Spleen (tissue), 11 donors: ENCODE data around the gene NUP37. TPM values are rescaled to one million over a fixed set of nuclear protein-coding genes. Genes with fewer than 3 reads are reported as not detected.
"Not testable (repeated sequence)": the region's sequence is repeated elsewhere in the genome, so short reads cannot be mapped to it uniquely, and the experiment has no call there.

Experiments
- DNase-seq: peaks from one replicate; pipeline ENCODE4 v3.0.0-alpha.2; 2020
- H3K27ac ChIP-seq, 8 donors: fragments of 200-600 bp; sonication (generic) in 7 of 8; 1 replicate in 4 of 8; 2 replicates in 4 of 8; pipeline versions ENCODE4 v1.5.0 to v1.8.0; 2016 to 2021; ENCODE audit warnings: inconsistent platforms in 4 of 8, mild to moderate bottlenecking in 4 of 8, moderate library complexity in 1 of 8
- H3K27me3 ChIP-seq, 7 donors: fragments of 200-600 bp; sonication (generic) in 6 of 7; replicated peaks in 1 of 7; 1 replicate in 4 of 7; 2 replicates in 3 of 7; pipeline versions ENCODE4 v1.5.0 to v1.8.0; 2016 to 2021; ENCODE audit warnings: inconsistent platforms in 3 of 7, mild to moderate bottlenecking in 1 of 7
- H3K36me3 ChIP-seq, 6 donors: fragments of 200-600 bp; sonication (generic) in 5 of 6; 1 replicate in 4 of 6; 2 replicates in 2 of 6; pipeline versions ENCODE4 v1.5.0 to v1.8.0; 2016 to 2021; ENCODE audit warnings: inconsistent platforms in 2 of 6
- H3K4me1 ChIP-seq, 6 donors: fragments of 200-600 bp; sonication (generic) in 5 of 6; 1 replicate in 3 of 6; 2 replicates in 3 of 6; pipeline versions ENCODE4 v1.5.0 to v1.8.0; 2016 to 2021; ENCODE audit warnings: inconsistent platforms in 3 of 6
- H3K4me3 ChIP-seq, 8 donors: fragments of 200-600 bp; sonication (generic) in 7 of 8; 1 replicate in 4 of 8; 2 replicates in 4 of 8; pipeline versions ENCODE4 v1.5.0 to v1.8.0; 2016 to 2021; ENCODE audit warnings: inconsistent platforms in 4 of 8, mild to moderate bottlenecking in 4 of 8, moderate library complexity in 2 of 8
- H3K9me3 ChIP-seq, 8 donors: fragments of 200-600 bp; sonication (generic) in 7 of 8; 1 replicate in 4 of 8; 2 replicates in 4 of 8; pipeline versions ENCODE4 v1.5.0 to v1.8.0; 2016 to 2021; ENCODE audit warnings: inconsistent platforms in 4 of 8
- CTCF ChIP-seq, 11 experiments: fragments of 200-600 bp in 7 of 11; fragments of 450-650 bp in 4 of 11; sonication (generic) in 4 of 11; IDR thresholded peaks in 8 of 11; conservative IDR thresholded peaks in 3 of 11; 1 replicate in 7 of 11; 2 replicates in 4 of 11; pipeline versions ENCODE4 v1.4.0 to v1.8.0; 2016 to 2021; ENCODE audit warnings: antibody characterized with exemption in 11 of 11, inconsistent platforms in 4 of 11, mild to moderate bottlenecking in 1 of 11
- POLR2A ChIP-seq, 3 donors: fragments of 450-650 bp; IDR thresholded peaks; one replicate each; pipeline ENCODE4 v1.5.1; 2017; ENCODE audit warnings: antibody characterized with exemption in 3 of 3, mild to moderate bottlenecking in 1 of 3
- POLR2AphosphoS5 ChIP-seq, 3 donors: sonication (generic); formaldehyde crosslinking; IDR thresholded peaks; one replicate each; pipeline ENCODE4 v1.5.1; 2017; ENCODE audit warnings: antibody characterized with exemption in 3 of 3
- WGBS, 5 donors: extraction: QIAGEN DNeasy Blood & Tissue Kit in 3 of 5; methylation state at CpG; one replicate each; pipeline versions ENCODE4 v1.1.5 to v1.1.7; 2013 to 2018; 5-methylcytosine and 5-hydroxymethylcytosine counted together
- intact Hi-C: fragments of 100-400 bp; cut with DNase I; formaldehyde crosslinking; loops from one replicate; pipeline ENCODE4 v1.15.0; 2023; ENCODE audit warnings: low total_unique reads
- polyA plus RNA-seq, 3 donors: library from polyadenylated mRNA; stranded (reverse); fragments of 200-250 nt; gene quantifications; one replicate each; pipeline ENCODE4 v1.2.1, GENCODE V29; 2013
- total RNA-seq, 7 donors: library from RNA; depleted of rRNA in 3 of 7; stranded (reverse); fragments of >200 nt in 3 of 7; fragmentation: NEBNext Ultra II Directional in 4 of 7; extraction: Animal tissue kit (Norgen Biotek cat#: 25700) in 4 of 7; gene quantifications; one replicate each; pipeline versions ENCODE4 v1.1.0 to v1.2.1, GENCODE V29; 2016 to 2021
- donor health status: healthy with polysubstance abuse.
- donor health status: DM: no; HTN: no; CAD: no; lungs with moderate emphysema.
- donor health status: DM: no; HTN: no; CAD: no.
- donor health status: Bipolar disorder and iron deficiency.
- donor health status: healthy.
- donor health status: DM: no; HTN: no; CAD: no.
- donor health status: DM: yes; HTN: yes; CAD: no.

The NUP37 gene
- total and polyA plus RNA-seq, 10 donors, result 11.2 to 26.5 (median 18.6) TPM

- peaks cover 0 to 4% (median 0%) of the 10 kb centered on the region in 8 donors for H3K9me3 ChIP-seq
- no peak overlapping the region for H3K27ac ChIP-seq
- DNase-seq, result no peak
- 75 to 96% (median 89%) methylated on average over 1 of the region's 1 CpG for WGBS, 5 donors
- H3K27me3 ChIP-seq, result no peaks in the 10 kb centered on the region
- H3K4me3 ChIP-seq, result no peak overlapping the region
- TF ChIP-seq CTCF (IDR thresholded peaks at IDR 0.05 in 8 of 11, conservative IDR thresholded peaks at IDR 0.05 in 3 of 11), result no peak
- intact Hi-C loops, result no loop called here
- H3K36me3 ChIP-seq, result peaks cover 0 to 10% (median 0%) of the 10 kb centered on the region in 6 donors
- no peaks in the 10 kb centered on the region for H3K4me1 ChIP-seq
Measured at GRCh38 chr12:102144221-102144620, 24.3 kb upstream of the NUP37 start.

- DNase-seq, H3K4me3 ChIP-seq, intact Hi-C loops, H3K9me3 ChIP-seq, H3K4me1 ChIP-seq, H3K27ac ChIP-seq, H3K27me3 ChIP-seq: not testable (repeated sequence)
- WGBS, 5 donors, result 85 to 94% (median 90%) methylated on average over 8 to 11 of the region's 11 CpGs
- H3K36me3 ChIP-seq, result peaks cover 0 to 10% (median 0%) of the 10 kb centered on the region in 6 donors
Measured at GRCh38 chr12:102142866-102143373, 23.0 kb upstream of the NUP37 start.

GRCh38 chr12:102137619-102138018 is 17.7 kb upstream of the NUP37 start:
- H3K4me1 ChIP-seq, H3K4me3 ChIP-seq, H3K27me3 ChIP-seq, H3K36me3 ChIP-seq, intact Hi-C loops, H3K27ac ChIP-seq, DNase-seq: not testable (repeated sequence)
- WGBS, 5 donors, result 91 to 97% (median 93%) methylated on average over 8 of the region's 8 CpGs
- H3K9me3 ChIP-seq, result peaks cover 0 to 12% (median 2%) of the 10 kb centered on the region in 8 donors

- intact Hi-C loops, H3K4me1 ChIP-seq, DNase-seq, H3K27me3 ChIP-seq, H3K4me3 ChIP-seq, H3K27ac ChIP-seq, H3K9me3 ChIP-seq: not testable (repeated sequence)
- WGBS, 5 donors, result 95 to 99% (median 99%) methylated on average over 2 of the region's 2 CpGs
- H3K36me3 ChIP-seq, result peaks cover 0 to 12% (median 0%) of the 10 kb centered on the region in 6 donors
Measured at GRCh38 chr12:102131442-102131841, 11.5 kb upstream of the NUP37 start.

- H3K36me3 ChIP-seq, result peaks cover 0 to 15% (median 0%) of the 10 kb centered on the region in 6 donors
- H3K27me3 ChIP-seq, H3K4me3 ChIP-seq, H3K9me3 ChIP-seq, H3K27ac ChIP-seq, DNase-seq, H3K4me1 ChIP-seq, intact Hi-C loops: not testable (repeated sequence)
- whole genome bisulfite sequencing, 5 donors, result 71 to 100% (median 87%) methylated on average over 3 of the region's 3 CpGs
Measured at GRCh38 chr12:102130720-102131119, 10.8 kb upstream of the NUP37 start.

GRCh38 chr12:102121328-102121727 is 1.4 kb upstream of the NUP37 start:
- H3K27me3 ChIP-seq, intact Hi-C loops, H3K9me3 ChIP-seq, H3K27ac ChIP-seq, DNase-seq: not testable (repeated sequence)
- H3K4me1 ChIP-seq, result peaks cover 10 to 41% (median 23%) of the 10 kb centered on the region in 6 donors
- H3K4me3 ChIP-seq, result peak overlapping the region in 1 of 8 donors; percentile 77
- 92 to 96% (median 95%) methylated on average over 2 of the region's 2 CpGs for WGBS, 5 donors
- peaks cover 0 to 33% (median 13%) of the 10 kb centered on the region in 6 donors for H3K36me3 ChIP-seq

GRCh38 chr12:102120886-102121285 is 972 bp upstream of the NUP37 start:
- no peaks in the 10 kb centered on the region for H3K27me3 ChIP-seq
- peaks cover 0 to 36% (median 16%) of the 10 kb centered on the region in 6 donors for H3K36me3 ChIP-seq
- peaks cover 10 to 41% (median 23%) of the 10 kb centered on the region in 6 donors for H3K4me1 ChIP-seq
- H3K9me3 ChIP-seq, result no peaks in the 10 kb centered on the region
- H3K4me3 ChIP-seq, result peak overlapping the region; percentile 56 to 82 (median 70)
- H3K27ac ChIP-seq, result peak overlapping the region in 1 of 8 donors; percentile 83
- 27 to 41% (median 38%) methylated on average over 4 of the region's 4 CpGs for WGBS, 5 donors
- TF ChIP-seq POLR2A (IDR thresholded peaks at IDR 0.05) (no peak), POLR2AphosphoS5 (IDR thresholded peaks at IDR 0.05) (no peak), CTCF (IDR thresholded peaks at IDR 0.05 in 8 of 11, conservative IDR thresholded peaks at IDR 0.05 in 3 of 11) (no peak)
- intact Hi-C loops, result no loop called here
- DNase-seq, result no peak
